Measurements from ENCODE around the gene SUGCT. TPM values are rescaled to one million over a fixed set of nuclear protein-coding genes. Genes with fewer than 3 reads are reported as not detected.

SUGCT gene
- total RNA-seq, 1 experiment from 2014 or later, result 5.4 TPM

DNA sequence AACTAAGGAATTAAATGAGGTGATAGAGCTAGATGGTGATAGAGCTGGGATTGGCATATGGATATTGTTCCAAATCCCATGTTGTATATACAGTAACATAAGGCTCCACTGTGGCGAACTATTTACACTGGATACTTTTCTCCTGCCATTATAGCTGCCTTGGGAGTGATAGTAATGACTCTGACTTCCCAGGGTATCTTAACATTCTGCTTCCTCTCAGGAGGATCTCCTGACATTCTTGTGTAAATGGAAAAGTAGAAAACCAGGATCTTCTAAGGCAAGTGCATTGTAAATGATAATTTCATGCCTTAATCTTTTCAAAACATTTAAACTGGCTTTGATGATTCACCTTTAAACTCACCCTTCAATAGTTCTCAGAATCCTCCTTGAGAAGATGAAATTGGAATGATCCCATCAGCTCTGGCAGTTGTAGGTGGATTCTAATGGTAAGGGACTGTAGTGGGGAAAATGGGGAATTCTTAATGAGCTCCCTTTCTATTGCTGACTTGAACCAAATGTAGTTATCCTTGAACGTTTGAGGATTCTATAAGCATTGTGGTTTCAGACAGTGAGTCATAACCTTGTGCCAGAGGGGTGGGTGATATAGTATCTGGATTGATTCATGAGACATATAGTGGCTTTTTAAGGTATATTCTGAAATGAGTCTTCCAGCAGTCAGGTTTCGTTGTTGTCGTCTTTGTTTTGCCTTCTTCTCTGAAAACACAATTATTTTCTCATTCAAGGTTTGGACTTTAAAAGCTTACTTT is 450.0 kb downstream of the SUGCT start:
- H3K4me1 ChIP-seq (ENCODE audit: insufficient read depth, low read length), result no peaks in the 10 kb centered on the region; the same call in 1 of the 2 replicates
- no peaks in the 10 kb centered on the region for H3K79me2 ChIP-seq (ENCODE audit: insufficient read depth, low read length)
- H2AFZ ChIP-seq (ENCODE audit: low read length), result no peak overlapping the region
- H3K9me3 Mint-ChIP-seq, result 0 out of 5 replicates have a peak, but pooled peaks cover 0 to under 1% of the 10 kb centered on the region in 2 experiments
- no peaks in the 10 kb centered on the region for H3K27me3 ChIP-seq (ENCODE audit: insufficient read depth, low read length)
- H3K23me2 ChIP-seq (ENCODE audit: insufficient read length, low read depth, low read length, poor library complexity, severe bottlenecking), result no peaks in the 10 kb centered on the region
- H3K27ac Mint-ChIP-seq, result no peak overlapping the region; a peak in 2 of 7 replicates
- H3K4ac ChIP-seq (ENCODE audit: low read depth, low read length), result no peak overlapping the region
- H3K18ac ChIP-seq (ENCODE audit: insufficient read length, low read depth, low read length), result no peak overlapping the region
- H2BK120ac ChIP-seq (ENCODE audit: low read depth, low read length, poor library complexity, severe bottlenecking), result no peak overlapping the region
- H2AK5ac ChIP-seq (ENCODE audit: insufficient read length, low read length), result no peak overlapping the region
- H3K27ac ChIP-seq (ENCODE audit: insufficient read length, low read depth, low read length), result no peak overlapping the region
- H3K79me1 ChIP-seq (ENCODE audit: insufficient read depth, low read depth, low read length, poor library complexity, severe bottlenecking), result no peaks in the 10 kb centered on the region
- H4K91ac ChIP-seq (ENCODE audit: insufficient read length, low read depth, low read length), result no peak overlapping the region
- no CpG with 5 or more reads among the region's 4 CpGs for WGBS (ENCODE audit: extremely low coverage, insufficient read length, low lambda C conversion rate)
- H3K4me1 Mint-ChIP-seq, result peaks cover 14 to 17% of the 10 kb centered on the region in 2 experiments
- H3K9me3 ChIP-seq (ENCODE audit: control insufficient read depth, low read depth, low read length), result no peaks in the 10 kb centered on the region
- H2BK5ac ChIP-seq (ENCODE audit: insufficient read length, low read length), result no peak overlapping the region
- TF ChIP-seq, protein P1, sequence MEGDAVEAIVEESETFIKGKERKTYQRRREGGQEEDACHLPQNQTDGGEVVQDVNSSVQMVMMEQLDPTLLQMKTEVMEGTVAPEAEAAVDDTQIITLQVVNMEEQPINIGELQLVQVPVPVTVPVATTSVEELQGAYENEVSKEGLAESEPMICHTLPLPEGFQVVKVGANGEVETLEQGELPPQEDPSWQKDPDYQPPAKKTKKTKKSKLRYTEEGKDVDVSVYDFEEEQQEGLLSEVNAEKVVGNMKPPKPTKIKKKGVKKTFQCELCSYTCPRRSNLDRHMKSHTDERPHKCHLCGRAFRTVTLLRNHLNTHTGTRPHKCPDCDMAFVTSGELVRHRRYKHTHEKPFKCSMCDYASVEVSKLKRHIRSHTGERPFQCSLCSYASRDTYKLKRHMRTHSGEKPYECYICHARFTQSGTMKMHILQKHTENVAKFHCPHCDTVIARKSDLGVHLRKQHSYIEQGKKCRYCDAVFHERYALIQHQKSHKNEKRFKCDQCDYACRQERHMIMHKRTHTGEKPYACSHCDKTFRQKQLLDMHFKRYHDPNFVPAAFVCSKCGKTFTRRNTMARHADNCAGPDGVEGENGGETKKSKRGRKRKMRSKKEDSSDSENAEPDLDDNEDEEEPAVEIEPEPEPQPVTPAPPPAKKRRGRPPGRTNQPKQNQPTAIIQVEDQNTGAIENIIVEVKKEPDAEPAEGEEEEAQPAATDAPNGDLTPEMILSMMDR (conservative IDR thresholded peaks at IDR 0.05), result no peak
- no peak overlapping the region for H3T11ph ChIP-seq (ENCODE audit: low read length)
- H3K36me3 Mint-ChIP-seq (ENCODE audit: insufficient read depth in 1 of 3, low read depth in 3 of 3), result peaks cover 0 to 4% (median 0%) of the 10 kb centered on the region in 3 experiments; a peak in 1 of 7 replicates
- no peak overlapping the region for H3K9ac ChIP-seq (ENCODE audit: extremely low read depth, insufficient read length, low read length)
- H2BK12ac ChIP-seq (ENCODE audit: insufficient read length, low read depth, low read length), result no peak overlapping the region
- no peak overlapping the region for H3K4me2 ChIP-seq (ENCODE audit: insufficient read depth, insufficient read length, low read length)
- H3K56ac ChIP-seq (ENCODE audit: insufficient read length, low read depth, low read length), result no peak overlapping the region
- no peak for DNase-seq
- H3K23ac ChIP-seq (ENCODE audit: insufficient read length, low read depth, low read length), result no peak overlapping the region
- H3K14ac ChIP-seq (ENCODE audit: insufficient read depth, low read length), result no peak overlapping the region
- H3K27me3 Mint-ChIP-seq (ENCODE audit: low read depth), result no peaks in the 10 kb centered on the region
- no peak overlapping the region for H2BK15ac ChIP-seq (ENCODE audit: low read depth, low read length)
- H4K20me1 ChIP-seq (ENCODE audit: control insufficient read depth, insufficient read depth, insufficient read length), result no peaks in the 10 kb centered on the region
- no peak overlapping the region for H3K4me3 Mint-ChIP-seq
- no peak overlapping the region for H4K8ac ChIP-seq (replicated peaks; ENCODE audit: insufficient read length, low read depth, low read length)
- no peak overlapping the region for H4K5ac ChIP-seq (ENCODE audit: insufficient read length, low read depth, low read length)
- H2BK20ac ChIP-seq (ENCODE audit: low read depth, low read length, poor library complexity, severe bottlenecking), result no peak overlapping the region
